ENCODE data around the gene TCP11.
"Not testable (repeated sequence)": the region's sequence is repeated elsewhere in the genome, so short reads cannot be mapped to it uniquely, and the experiment has no call there.

The TCP11 gene

GRCh38 chr6:35139924-35140638 lies 1.1 kb downstream of the TCP11 start:
- TF ChIP-seq, protein P1, sequence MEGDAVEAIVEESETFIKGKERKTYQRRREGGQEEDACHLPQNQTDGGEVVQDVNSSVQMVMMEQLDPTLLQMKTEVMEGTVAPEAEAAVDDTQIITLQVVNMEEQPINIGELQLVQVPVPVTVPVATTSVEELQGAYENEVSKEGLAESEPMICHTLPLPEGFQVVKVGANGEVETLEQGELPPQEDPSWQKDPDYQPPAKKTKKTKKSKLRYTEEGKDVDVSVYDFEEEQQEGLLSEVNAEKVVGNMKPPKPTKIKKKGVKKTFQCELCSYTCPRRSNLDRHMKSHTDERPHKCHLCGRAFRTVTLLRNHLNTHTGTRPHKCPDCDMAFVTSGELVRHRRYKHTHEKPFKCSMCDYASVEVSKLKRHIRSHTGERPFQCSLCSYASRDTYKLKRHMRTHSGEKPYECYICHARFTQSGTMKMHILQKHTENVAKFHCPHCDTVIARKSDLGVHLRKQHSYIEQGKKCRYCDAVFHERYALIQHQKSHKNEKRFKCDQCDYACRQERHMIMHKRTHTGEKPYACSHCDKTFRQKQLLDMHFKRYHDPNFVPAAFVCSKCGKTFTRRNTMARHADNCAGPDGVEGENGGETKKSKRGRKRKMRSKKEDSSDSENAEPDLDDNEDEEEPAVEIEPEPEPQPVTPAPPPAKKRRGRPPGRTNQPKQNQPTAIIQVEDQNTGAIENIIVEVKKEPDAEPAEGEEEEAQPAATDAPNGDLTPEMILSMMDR (IDR thresholded peaks at IDR 0.05; ENCODE audit: insufficient read depth, missing control alignments), result peak; percentile 94
- no peak for DNase-seq (ENCODE audit: insufficient read length, low spot score)
- FAIRE-seq, result peak; percentile 86

GRCh38 chr6:35139470-35139869 lies 1.7 kb downstream of the TCP11 start:
- TF ChIP-seq, protein P1 (IDR thresholded peaks at IDR 0.05; ENCODE audit: insufficient read depth, missing control alignments), result no peak
- no peak for DNase-seq (ENCODE audit: insufficient read length, low spot score)
- FAIRE-seq, result no peak

DNA sequence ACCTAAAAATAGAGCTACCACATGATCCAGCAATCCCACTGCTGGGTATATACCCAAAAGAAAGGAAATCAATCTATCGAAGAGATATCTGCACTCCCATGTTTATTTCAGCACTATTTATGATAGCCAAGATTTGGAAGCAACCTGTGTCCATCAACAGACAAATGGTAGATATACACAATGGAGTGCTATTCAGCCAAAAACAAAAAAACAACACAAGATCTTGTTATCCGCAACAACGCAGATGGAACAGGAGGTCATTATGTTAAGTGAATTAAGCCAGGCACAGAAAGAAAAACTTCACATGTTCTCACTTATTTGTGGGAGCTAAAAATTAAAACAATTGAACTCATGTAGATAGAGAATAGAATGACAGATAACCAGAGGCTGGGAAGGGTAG lies 2.9 kb downstream of the TCP11 start:
- not testable (repeated sequence) for DNase-seq (ENCODE audit: insufficient read length, low spot score); FAIRE-seq

GRCh38 chr6:35136185-35136584 lies 5.0 kb downstream of the TCP11 start:
- TF ChIP-seq, protein P1 (IDR thresholded peaks at IDR 0.05; ENCODE audit: insufficient read depth, missing control alignments), result no peak
- DNase-seq (ENCODE audit: insufficient read length, low spot score) (no peak), FAIRE-seq (no peak)

GRCh38 chr6:35128496-35128895 lies 12.6 kb downstream of the TCP11 start:
- no peak for DNase-seq (ENCODE audit: insufficient read length, low spot score)
- no peak for FAIRE-seq
- TF ChIP-seq, protein P1 (IDR thresholded peaks at IDR 0.05; ENCODE audit: insufficient read depth, missing control alignments), result no peak

DNA sequence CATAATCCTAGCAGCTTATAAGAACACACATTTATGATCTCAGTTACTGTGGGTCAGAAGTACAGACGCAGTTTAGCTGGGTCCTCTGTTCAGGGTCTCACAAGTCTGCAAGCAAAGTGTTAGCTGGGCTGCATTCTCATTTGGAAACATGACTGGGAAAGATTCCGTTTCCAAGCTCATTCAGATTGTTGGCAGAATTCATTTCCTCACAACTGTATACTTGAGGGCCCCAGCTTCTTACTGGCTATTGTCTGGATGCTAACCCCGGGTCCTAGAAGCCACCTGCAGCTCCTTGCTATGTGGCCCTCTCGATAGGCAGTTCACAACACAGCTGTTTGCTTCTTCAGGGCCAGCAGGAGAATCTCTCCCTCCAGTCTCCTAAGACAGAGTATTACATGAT lies 13.1 kb downstream of the TCP11 start:
- TF ChIP-seq, protein P1 (IDR thresholded peaks at IDR 0.05; ENCODE audit: insufficient read depth, missing control alignments), result no peak

DNA sequence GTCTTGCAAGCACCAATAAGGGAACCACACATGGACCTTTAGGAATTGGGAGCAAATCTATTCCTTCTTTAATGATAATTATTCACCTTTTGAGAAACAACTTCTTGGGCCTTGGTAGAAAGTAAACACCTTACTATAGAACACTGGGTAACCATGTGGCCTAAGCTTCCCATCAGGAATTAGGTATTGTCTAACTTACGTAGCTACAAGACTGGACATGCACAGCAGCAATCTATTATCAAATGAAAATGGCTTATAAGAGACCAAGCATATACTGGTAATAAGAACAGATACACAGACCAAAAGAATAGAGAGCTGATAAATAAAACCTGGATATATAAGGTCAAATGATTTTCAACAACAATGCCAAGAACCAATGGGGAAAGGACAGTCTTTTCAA lies 16.8 kb downstream of the TCP11 start:
- FAIRE-seq (no peak), DNase-seq (ENCODE audit: insufficient read length, low spot score) (no peak)
- TF ChIP-seq, protein P1 (IDR thresholded peaks at IDR 0.05; ENCODE audit: insufficient read depth, missing control alignments), result no peak

More for the DNA sequence above, 13.1 kb downstream of the TCP11 start:
- FAIRE-seq, result no peak
- no peak for DNase-seq (ENCODE audit: insufficient read length, low spot score)

All from D721Med (cell line).